ENCODE results near the gene EMP2.

DNA sequence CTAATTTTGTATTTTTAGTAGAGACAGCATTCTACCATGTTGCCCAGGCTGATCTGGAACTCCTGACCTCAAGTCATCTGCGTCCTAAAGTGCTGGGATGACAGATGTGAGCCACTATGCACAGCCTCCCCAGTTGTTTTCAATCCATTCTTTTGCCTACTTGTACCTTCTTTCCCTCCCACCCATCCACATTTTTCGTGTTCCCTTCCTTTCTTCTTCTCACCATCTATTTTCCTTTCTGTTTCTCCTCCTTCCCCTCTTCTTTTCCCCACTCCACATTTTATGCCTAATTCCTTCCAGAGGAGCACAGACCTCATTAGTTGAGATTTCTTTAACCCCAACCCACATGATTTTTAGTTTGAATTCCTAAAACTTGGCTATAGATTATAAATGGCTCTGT is 100.2 kb downstream of the EMP2 start:
- TF ChIP-seq, protein P1, sequence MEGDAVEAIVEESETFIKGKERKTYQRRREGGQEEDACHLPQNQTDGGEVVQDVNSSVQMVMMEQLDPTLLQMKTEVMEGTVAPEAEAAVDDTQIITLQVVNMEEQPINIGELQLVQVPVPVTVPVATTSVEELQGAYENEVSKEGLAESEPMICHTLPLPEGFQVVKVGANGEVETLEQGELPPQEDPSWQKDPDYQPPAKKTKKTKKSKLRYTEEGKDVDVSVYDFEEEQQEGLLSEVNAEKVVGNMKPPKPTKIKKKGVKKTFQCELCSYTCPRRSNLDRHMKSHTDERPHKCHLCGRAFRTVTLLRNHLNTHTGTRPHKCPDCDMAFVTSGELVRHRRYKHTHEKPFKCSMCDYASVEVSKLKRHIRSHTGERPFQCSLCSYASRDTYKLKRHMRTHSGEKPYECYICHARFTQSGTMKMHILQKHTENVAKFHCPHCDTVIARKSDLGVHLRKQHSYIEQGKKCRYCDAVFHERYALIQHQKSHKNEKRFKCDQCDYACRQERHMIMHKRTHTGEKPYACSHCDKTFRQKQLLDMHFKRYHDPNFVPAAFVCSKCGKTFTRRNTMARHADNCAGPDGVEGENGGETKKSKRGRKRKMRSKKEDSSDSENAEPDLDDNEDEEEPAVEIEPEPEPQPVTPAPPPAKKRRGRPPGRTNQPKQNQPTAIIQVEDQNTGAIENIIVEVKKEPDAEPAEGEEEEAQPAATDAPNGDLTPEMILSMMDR (IDR thresholded peaks at IDR 0.05; ENCODE audit: low read depth, low read length, poor library complexity, severe bottlenecking) = no peak
- no peak for TF ChIP-seq EZH2phosphoT487 (IDR thresholded peaks at IDR 0.05; ENCODE audit: borderline replicate concordance, low read length)
